Raji (cell line): ENCODE measurements around the gene AMBRA1.
A peak's percentile ranks its signal among the peaks of the same experiment; 100 is the strongest.

ENCODE experiments used
- POLR2A ChIP-seq: IDR thresholded peaks from 2 replicates; pipeline ENCODE4 v1.6.1; 2011; ENCODE audit warnings: low read depth, low read length, control low read depth; ENCODE audit not compliant: insufficient read depth

AMBRA1 gene, protein sequence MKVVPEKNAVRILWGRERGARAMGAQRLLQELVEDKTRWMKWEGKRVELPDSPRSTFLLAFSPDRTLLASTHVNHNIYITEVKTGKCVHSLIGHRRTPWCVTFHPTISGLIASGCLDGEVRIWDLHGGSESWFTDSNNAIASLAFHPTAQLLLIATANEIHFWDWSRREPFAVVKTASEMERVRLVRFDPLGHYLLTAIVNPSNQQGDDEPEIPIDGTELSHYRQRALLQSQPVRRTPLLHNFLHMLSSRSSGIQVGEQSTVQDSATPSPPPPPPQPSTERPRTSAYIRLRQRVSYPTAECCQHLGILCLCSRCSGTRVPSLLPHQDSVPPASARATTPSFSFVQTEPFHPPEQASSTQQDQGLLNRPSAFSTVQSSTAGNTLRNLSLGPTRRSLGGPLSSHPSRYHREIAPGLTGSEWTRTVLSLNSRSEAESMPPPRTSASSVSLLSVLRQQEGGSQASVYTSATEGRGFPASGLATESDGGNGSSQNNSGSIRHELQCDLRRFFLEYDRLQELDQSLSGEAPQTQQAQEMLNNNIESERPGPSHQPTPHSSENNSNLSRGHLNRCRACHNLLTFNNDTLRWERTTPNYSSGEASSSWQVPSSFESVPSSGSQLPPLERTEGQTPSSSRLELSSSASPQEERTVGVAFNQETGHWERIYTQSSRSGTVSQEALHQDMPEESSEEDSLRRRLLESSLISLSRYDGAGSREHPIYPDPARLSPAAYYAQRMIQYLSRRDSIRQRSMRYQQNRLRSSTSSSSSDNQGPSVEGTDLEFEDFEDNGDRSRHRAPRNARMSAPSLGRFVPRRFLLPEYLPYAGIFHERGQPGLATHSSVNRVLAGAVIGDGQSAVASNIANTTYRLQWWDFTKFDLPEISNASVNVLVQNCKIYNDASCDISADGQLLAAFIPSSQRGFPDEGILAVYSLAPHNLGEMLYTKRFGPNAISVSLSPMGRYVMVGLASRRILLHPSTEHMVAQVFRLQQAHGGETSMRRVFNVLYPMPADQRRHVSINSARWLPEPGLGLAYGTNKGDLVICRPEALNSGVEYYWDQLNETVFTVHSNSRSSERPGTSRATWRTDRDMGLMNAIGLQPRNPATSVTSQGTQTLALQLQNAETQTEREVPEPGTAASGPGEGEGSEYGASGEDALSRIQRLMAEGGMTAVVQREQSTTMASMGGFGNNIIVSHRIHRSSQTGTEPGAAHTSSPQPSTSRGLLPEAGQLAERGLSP (N-terminal part only)

DNA sequence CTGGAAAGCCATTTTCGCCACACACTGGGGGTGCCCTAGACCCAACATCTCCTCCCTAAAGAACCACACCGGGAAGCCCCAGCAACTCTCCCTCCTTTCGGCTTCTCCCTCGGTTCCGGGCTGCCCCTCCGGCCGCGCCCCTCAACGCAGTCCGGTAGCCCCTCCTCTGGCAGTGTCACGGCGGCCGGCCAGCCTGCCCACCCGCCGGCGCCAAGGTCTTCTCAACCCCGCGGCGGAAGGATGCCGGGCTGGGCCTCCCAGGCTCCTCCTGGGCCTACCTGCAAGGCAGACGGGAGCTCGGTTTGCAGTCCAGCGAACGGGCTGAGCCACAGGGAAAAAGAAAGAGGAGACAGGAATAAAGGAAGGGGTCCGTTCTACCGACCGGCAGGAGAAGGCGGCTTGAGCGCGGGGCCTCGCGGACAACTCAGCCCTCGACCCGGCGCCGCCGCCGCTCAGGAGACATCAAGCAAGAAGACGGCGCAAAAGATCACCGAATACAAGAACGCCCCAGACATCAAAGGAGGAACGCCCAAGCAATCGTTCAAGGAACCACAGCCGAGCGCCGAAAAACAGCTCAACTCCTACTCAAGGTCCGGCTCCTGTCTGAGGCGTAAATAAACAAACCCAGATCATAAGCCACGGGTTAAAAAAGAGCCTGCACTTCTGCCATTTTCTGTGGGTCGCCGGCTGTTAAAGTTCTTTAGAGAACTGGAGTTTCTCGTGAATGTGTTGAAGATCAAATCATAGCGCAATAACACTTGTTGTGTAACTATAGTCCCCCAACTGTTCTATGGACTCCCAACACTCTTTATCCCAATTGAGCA is at the start of gene AMBRA1:
TSS of gene AMBRA1 (minus strand) at position 474 of the 824 bp plus-strand sequence. CDS start 45,643 bp downstream, outside the sequence.
- peak; percentile 71; the same call in 1 of the 2 replicates for TF ChIP-seq POLR2A

DNA sequence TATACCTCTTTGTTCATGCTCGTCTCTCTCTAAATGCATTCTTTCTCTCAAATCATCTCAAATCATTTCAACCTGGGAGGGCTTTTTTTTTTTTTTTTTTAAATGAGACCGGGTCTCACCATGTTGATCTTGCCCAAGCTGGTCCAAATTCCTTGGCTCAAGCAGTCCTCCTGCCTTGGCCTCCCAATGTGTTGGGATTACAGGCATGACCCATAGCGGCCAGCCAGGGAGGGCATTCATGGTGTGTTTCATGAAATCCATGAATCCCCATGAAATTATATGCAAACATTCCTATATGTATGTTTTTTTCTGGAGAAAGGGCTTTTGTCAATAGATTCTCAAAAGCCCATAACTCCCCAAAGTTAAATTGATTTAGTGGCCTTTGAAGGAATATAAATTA is 49.7 kb upstream of the AMBRA1 start:
- TF ChIP-seq POLR2A: no peak

GRCh38 chr11:46642627-46643335 is 49.0 kb upstream of the AMBRA1 start:
- TF ChIP-seq POLR2A: no peak

DNA sequence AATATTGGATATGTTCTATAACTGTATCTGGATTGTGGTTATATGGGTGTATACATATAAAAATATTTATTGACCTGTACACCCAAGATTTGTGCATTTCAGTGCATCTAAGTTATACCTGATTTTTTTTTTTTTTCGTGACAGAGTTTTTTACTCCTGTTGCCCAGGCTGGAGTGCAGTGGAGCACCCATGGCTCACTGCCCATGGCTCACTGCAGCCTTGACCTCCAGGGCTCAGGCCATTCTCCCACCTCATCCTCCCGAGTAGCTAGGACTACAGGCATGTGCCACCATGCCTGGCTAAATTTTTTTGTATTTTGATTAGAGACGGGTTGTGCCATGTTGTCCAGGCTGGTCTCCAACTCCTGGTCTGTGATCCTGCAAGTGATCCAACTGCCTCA is 47.8 kb upstream of the AMBRA1 start:
- no peak for TF ChIP-seq POLR2A

- TF ChIP-seq POLR2A: no peak
These were observed 46.4 kb upstream of the AMBRA1 start for GRCh38 chr11:46640036-46640788.

DNA sequence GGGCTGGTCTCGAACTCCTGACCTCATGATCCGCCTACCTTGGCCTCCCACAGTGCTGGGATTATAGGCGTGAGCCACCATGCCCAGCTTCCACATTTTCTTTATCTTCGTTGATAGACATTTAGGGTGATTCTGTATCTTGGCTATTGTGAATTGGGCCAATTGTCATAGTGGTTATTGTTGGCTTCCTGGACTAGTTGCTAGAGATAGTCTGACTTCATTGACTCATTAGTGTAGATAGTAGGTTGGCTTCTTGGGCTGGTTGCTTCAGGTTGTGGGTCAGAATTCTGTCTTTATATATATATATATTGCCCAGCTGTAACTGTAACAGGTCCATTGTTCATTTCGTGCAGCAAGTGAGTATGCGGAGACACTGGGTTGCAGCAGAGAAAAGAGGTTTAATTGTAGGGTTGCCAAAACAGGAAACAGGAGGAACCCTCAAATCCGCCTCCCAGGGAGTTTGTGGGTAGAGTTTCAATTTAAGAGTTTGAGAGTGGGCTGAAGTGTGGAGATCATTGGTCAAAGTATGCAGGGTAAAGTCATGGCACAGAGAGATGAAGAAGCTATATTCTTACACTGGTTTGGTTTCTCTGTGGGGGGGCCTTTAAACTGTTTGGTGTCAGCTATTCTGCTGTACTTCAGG is 45.5 kb upstream of the AMBRA1 start:
- no peak for TF ChIP-seq POLR2A

DNA sequence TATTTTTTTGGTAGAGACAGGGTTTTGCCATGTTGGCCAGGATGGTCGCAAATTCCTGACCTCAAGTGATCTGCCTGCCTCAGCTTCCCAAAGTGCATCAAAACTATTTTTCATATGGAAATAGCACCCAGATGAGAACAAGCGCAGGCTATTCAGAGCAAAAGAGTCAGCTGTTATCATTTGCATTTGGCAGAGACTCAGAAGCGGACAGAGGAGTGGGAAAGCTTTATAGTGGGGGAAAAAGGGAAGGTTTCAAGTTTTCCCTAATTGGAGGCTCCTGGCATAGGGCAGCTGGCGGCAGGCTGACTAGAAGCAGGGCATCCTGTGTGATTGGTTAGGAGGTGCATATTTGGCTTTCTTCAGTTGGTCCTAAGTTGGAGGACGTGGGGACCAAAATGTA is 43.7 kb upstream of the AMBRA1 start:
- no peak for TF ChIP-seq POLR2A

GRCh38 chr11:46635557-46636139 is 41.8 kb upstream of the AMBRA1 start:
- TF ChIP-seq POLR2A: no peak

DNA sequence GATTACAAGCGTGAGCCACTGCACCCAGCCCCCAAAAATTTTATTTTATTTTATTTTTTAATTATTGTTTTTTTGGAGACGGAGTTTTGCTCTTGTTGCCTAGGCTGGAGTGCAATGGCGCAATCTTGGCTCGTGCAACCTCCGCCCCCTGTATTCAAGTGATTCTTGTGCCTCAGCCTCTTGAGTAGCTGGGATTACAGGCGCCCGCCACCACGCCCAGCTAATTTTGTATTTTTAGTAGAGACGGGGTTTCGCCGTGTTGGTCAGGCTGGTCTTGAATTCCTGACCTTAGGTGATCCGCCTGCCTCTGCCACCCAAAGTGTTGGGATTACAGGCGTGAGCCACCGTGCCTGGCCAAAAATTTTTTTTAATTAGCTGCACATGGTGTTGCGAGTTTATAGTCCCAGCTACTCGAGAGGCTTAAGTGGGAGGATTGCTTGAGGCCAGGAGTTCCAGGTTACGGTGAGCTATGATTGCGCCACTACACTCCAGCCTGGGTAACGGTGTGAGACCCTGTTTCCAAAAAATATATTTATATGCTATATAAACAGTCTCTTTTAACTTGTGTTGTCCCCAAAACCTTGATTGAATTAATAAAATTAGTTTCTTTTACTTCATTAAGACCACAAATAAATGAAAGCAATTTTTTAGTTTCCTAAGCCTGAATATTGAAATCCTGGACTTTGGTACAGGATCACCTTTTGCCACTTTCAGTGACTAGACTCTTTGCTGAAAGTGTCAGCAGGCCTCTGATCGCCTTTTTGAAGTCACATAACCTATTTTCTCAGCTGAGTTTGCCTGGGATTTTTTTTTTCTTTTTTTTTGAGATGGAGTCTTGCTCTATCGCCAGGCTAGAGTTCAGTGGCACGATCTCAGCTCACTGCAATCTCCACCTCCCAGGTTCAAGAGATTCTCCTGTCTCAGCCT is 39.7 kb upstream of the AMBRA1 start:
- TF ChIP-seq POLR2A: no peak

- TF ChIP-seq POLR2A: no peak
These were observed 38.7 kb upstream of the AMBRA1 start for GRCh38 chr11:46632502-46632901.

- no peak for TF ChIP-seq POLR2A
These were observed 37.9 kb upstream of the AMBRA1 start for GRCh38 chr11:46631676-46632075.
